DOHH2 (cell line): Measurements from ENCODE around the gene FRRS1L.

Experiments used
- H3F3A ChIP-seq: fragments of 200-600 bp; sonication (generic), shearing (Covaris generic); 2 replicates; pipeline ENCODE4 v1.6.0; 2016; ENCODE audit warnings: antibody characterized with exemption, mild to moderate bottlenecking; ENCODE audit not compliant: control insufficient read depth, insufficient read depth
- H3K27ac ChIP-seq: fragments of 200-600 bp; sonication (generic); 2 replicates; pipeline ENCODE4 v1.5.1; 2014; ENCODE audit warnings: low read depth, mild to moderate bottlenecking, low read length, moderate library complexity
- H3K27me3 ChIP-seq: fragments of 200-600 bp; sonication (generic); 2 replicates; pipeline ENCODE4 v1.6.1; 2014; ENCODE audit warnings: mild to moderate bottlenecking, low read length, mixed read lengths; ENCODE audit not compliant: control insufficient read depth
- H3K36me3 ChIP-seq: fragments of 200-600 bp; sonication (generic); 2 replicates; pipeline ENCODE4 v1.6.1; 2014; ENCODE audit warnings: mild to moderate bottlenecking, low read length, moderate library complexity, mixed read lengths; ENCODE audit not compliant: control insufficient read depth
- H3K4me1 ChIP-seq: fragments of 200-600 bp; sonication (generic); 2 replicates; pipeline ENCODE4 v1.6.1; 2014; ENCODE audit warnings: mild to moderate bottlenecking, low read length, mixed read lengths; ENCODE audit not compliant: control insufficient read depth
- H3K4me2 ChIP-seq: fragments of 200-600 bp; sonication (generic); 2 replicates; pipeline ENCODE4 v1.6.0; 2014; ENCODE audit warnings: mild to moderate bottlenecking, low read length, moderate library complexity
- H3K4me3 ChIP-seq: fragments of 200-600 bp; sonication (generic); 2 replicates; pipeline ENCODE4 v1.5.1; 2014; ENCODE audit warnings: mild to moderate bottlenecking, low read length, mixed read lengths
- H3K79me2 ChIP-seq: fragments of 200-600 bp; sonication (generic); 2 replicates; pipeline ENCODE4 v1.6.1; 2014; ENCODE audit warnings: mild to moderate bottlenecking, low read length, mixed read lengths; ENCODE audit not compliant: control insufficient read depth
- H3K9me2 ChIP-seq: fragments of 200-600 bp; sonication (generic); replicated peaks from 2 replicates; pipeline ENCODE4 v1.6.1; 2014; ENCODE audit warnings: mild to moderate bottlenecking, low read length, mixed read lengths; ENCODE audit not compliant: control insufficient read depth
- H3K9me3 ChIP-seq: fragments of 200-600 bp; sonication (generic); 2 replicates; pipeline ENCODE4 v1.6.1; 2014; ENCODE audit warnings: antibody characterized with exemption, low read length, mixed read lengths; ENCODE audit not compliant: control insufficient read depth, insufficient read depth
- H4K20me1 ChIP-seq: fragments of 200-600 bp; sonication (generic); 2 replicates; pipeline ENCODE4 v1.6.0; 2014; ENCODE audit warnings: low read depth, mild to moderate bottlenecking, antibody characterized with exemption, low read length, moderate library complexity; ENCODE audit not compliant: control insufficient read depth, insufficient read depth
- EZH2phosphoT487 ChIP-seq: fragments of 200-600 bp; sonication (generic); IDR thresholded peaks from 2 replicates; pipeline ENCODE4 v1.6.1; 2017; ENCODE audit warnings: borderline replicate concordance, mild to moderate bottlenecking, antibody characterized with exemption, low read length, moderate library complexity, mixed read lengths
- TF ChIP-seq, protein P1 (sequence below): fragments of 200-600 bp; sonication (generic); IDR thresholded peaks from one replicate; pipeline ENCODE4 v1.5.1; 2014; ENCODE audit warnings: antibody characterized with exemption, mild to moderate bottlenecking, low read depth, low read length; ENCODE audit not compliant: poor library complexity, severe bottlenecking

Gene FRRS1L

DNA sequence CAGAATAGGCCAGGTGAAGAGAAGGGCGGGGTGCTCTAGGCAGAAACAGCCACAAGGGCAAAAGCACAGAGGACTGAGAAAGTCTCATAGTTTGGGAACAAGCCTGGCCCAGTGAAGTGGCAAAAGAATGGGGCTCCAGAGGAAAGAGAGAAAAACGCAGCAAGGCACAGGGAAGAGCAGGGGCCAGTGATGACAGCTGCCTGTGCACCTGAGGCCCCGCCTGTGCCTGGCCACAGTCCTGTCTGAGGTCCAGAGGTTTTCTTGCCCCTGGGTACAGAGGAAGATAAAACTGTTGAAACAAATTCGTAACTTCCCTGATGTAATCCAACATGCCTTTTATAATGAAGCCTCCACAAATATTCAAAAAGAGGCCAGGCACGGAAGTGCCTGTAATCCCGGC, 22.0 kb downstream of the FRRS1L start:
- no peaks in the 10 kb centered on the region for H3F3A ChIP-seq
- peaks cover 6% of the 10 kb centered on the region for H3K27me3 ChIP-seq
- no peaks in the 10 kb centered on the region for H3K9me3 ChIP-seq
- H3K36me3 ChIP-seq, result no peaks in the 10 kb centered on the region
- H3K27ac ChIP-seq, result no peak overlapping the region
- no peaks in the 10 kb centered on the region for H3K79me2 ChIP-seq
- H3K4me3 ChIP-seq, result no peak overlapping the region
- no peaks in the 10 kb centered on the region for H4K20me1 ChIP-seq
- no peak for TF ChIP-seq EZH2phosphoT487
- TF ChIP-seq, protein P1, sequence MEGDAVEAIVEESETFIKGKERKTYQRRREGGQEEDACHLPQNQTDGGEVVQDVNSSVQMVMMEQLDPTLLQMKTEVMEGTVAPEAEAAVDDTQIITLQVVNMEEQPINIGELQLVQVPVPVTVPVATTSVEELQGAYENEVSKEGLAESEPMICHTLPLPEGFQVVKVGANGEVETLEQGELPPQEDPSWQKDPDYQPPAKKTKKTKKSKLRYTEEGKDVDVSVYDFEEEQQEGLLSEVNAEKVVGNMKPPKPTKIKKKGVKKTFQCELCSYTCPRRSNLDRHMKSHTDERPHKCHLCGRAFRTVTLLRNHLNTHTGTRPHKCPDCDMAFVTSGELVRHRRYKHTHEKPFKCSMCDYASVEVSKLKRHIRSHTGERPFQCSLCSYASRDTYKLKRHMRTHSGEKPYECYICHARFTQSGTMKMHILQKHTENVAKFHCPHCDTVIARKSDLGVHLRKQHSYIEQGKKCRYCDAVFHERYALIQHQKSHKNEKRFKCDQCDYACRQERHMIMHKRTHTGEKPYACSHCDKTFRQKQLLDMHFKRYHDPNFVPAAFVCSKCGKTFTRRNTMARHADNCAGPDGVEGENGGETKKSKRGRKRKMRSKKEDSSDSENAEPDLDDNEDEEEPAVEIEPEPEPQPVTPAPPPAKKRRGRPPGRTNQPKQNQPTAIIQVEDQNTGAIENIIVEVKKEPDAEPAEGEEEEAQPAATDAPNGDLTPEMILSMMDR, result no peak
- no peaks in the 10 kb centered on the region for H3K9me2 ChIP-seq
- H3K4me2 ChIP-seq, result no peak overlapping the region
- H3K4me1 ChIP-seq, result no peaks in the 10 kb centered on the region

DNA sequence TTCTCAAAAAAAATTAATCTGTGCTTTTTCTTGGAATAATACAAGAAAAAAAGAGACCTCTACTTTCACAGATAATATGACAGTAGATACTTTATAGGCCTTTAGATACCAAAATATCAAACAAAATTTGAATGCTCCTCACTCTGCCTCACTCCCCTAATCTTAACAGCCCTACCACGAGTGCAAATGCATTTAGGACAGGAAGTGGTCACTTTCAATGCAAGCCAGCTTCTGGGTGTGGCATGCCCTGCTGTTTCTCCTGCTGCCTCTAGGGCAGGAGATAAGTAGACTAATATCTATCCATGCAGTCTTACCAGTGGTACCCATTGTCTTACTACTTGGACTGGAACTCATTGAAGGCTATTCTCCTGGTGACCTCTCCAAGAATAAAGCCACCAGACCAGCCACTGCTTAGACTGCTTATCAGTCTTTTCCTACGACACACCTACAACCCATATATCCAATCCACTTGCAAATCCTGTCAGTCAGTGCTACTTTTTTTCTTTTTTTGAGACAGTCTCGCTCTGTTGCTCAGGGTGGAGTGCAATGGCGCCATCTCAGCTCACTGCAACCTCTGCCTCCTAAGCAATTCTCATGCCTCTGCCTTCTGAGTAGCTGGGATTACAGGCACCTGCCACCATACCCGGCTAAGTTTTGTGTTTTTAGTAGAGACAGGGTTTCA, 23.0 kb downstream of the FRRS1L start:
- Histone ChIP-seq H3K9me3 (no peaks in the 10 kb centered on the region), H3K79me2 (no peaks in the 10 kb centered on the region), H4K20me1 (no peaks in the 10 kb centered on the region), H3F3A (no peaks in the 10 kb centered on the region), H3K4me2 (no peak overlapping the region), H3K4me1 (no peaks in the 10 kb centered on the region), H3K4me3 (no peak overlapping the region), H3K27me3 (peaks cover 6% of the 10 kb centered on the region), H3K9me2 (no peaks in the 10 kb centered on the region), H3K36me3 (no peaks in the 10 kb centered on the region), H3K27ac (no peak overlapping the region)
- TF ChIP-seq, protein P1, result peak; percentile 35
- TF ChIP-seq EZH2phosphoT487, result no peak

DNA sequence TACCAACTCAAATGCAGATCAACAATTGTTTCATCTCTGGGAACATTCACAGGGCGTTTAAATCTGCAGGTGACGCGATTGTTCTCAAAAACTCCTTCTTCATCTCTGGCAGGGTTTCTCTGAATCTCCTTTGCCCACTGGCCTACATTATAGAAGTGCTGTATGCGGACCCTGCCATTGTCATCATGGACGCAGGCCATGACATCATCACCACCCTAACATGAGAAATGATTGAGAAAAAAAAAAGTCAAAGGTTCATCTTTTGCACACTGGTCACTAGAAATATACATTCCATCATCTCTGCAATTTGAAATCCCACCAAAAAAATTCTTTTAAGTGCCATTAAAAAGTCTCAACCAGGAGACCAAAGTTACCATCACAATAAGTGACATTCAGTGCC, 25.7 kb downstream of the FRRS1L start:
- TF ChIP-seq EZH2phosphoT487, result no peak
- TF ChIP-seq, protein P1, result no peak

More for the DNA sequence above, 25.7 kb downstream of the FRRS1L start:
- Histone ChIP-seq H3K9me2 (no peaks in the 10 kb centered on the region), H3K36me3 (no peaks in the 10 kb centered on the region), H3K9me3 (no peaks in the 10 kb centered on the region), H4K20me1 (no peaks in the 10 kb centered on the region), H3F3A (no peaks in the 10 kb centered on the region), H3K79me2 (no peaks in the 10 kb centered on the region), H3K4me3 (no peak overlapping the region), H3K4me1 (no peaks in the 10 kb centered on the region), H3K4me2 (no peak overlapping the region), H3K27me3 (peaks cover 9% of the 10 kb centered on the region), H3K27ac (no peak overlapping the region)
